ENCODE results near the gene LDHAL6B. TPM values are rescaled to one million over a fixed set of nuclear protein-coding genes. Genes with fewer than 3 reads are reported as not detected.
"Not testable (repeated sequence)": the region's sequence is repeated elsewhere in the genome, so short reads cannot be mapped to it uniquely, and the experiment has no call there.

Gene LDHAL6B
- total RNA-seq, result not detected

GRCh38 chr15:59206623-59207183 is at the start of gene LDHAL6B:
LDHAL6B (plus strand) TSS chr15:59206843; CDS start chr15:59206941, 98 bp downstream.
- ATAC-seq (no peak), DNase-seq (ENCODE audit: low spot score) (no peak)
- intact Hi-C loops (cut with DNase I), result no loop called here

GRCh38 chr15:59157396-59157795 is 49.2 kb upstream of the LDHAL6B start:
- intact Hi-C loops (cut with DNase I), result no loop called here
- no peak for DNase-seq (ENCODE audit: low spot score)
- ATAC-seq, result no peak

- ATAC-seq, result peak; percentile 83
- intact Hi-C loops (cut with DNase I), result no loop called here
These were observed 48.6 kb upstream of the LDHAL6B start for GRCh38 chr15:59157840-59158700.

GRCh38 chr15:59158701-59159034 is 48.0 kb upstream of the LDHAL6B start:
- no peak for ATAC-seq
- intact Hi-C loops (cut with DNase I), result no loop called here
- DNase-seq (ENCODE audit: low spot score), result no peak

More at GRCh38 chr15:59157840-59158700, 48.6 kb upstream of the LDHAL6B start:
- DNase-seq (ENCODE audit: low spot score), result no peak

GRCh38 chr15:59159210-59159609 is 47.4 kb upstream of the LDHAL6B start:
- DNase-seq (ENCODE audit: low spot score) (no peak), ATAC-seq (no peak)
- intact Hi-C loops (cut with DNase I), result no loop called here

GRCh38 chr15:59160880-59161593 is 45.6 kb upstream of the LDHAL6B start:
- intact Hi-C loops (cut with DNase I), result loop anchor here (5.0 kb wide), 1 partner anchor 1124 kb away; no protein-coding TSS in a partner anchor
- no peak for ATAC-seq
- no peak for DNase-seq (ENCODE audit: low spot score)

- ATAC-seq; DNase-seq (ENCODE audit: low spot score): not testable (repeated sequence)
- intact Hi-C loops (cut with DNase I), result loop anchor here (5.0 kb wide), 1 partner anchor 1125 kb away; no protein-coding TSS in a partner anchor
These were observed 44.6 kb upstream of the LDHAL6B start for GRCh38 chr15:59162080-59162479.

GRCh38 chr15:59165726-59166125 is 40.9 kb upstream of the LDHAL6B start:
- intact Hi-C loops (cut with DNase I), result no loop called here
- ATAC-seq (no peak), DNase-seq (ENCODE audit: low spot score) (no peak)

GRCh38 chr15:59166166-59166565 is 40.5 kb upstream of the LDHAL6B start:
- intact Hi-C loops (cut with DNase I), result no loop called here
- ATAC-seq (peak; percentile 73), DNase-seq (ENCODE audit: low spot score) (no peak)

- ATAC-seq (no peak), DNase-seq (ENCODE audit: low spot score) (no peak)
- intact Hi-C loops (cut with DNase I), result no loop called here
These were observed 39.9 kb upstream of the LDHAL6B start for GRCh38 chr15:59166601-59167265.

GRCh38 chr15:59168536-59168935 is 38.1 kb upstream of the LDHAL6B start:
- intact Hi-C loops (cut with DNase I), result no loop called here
- DNase-seq (ENCODE audit: low spot score), result no peak
- ATAC-seq, result no peak

GRCh38 chr15:59169251-59169708 is 37.4 kb upstream of the LDHAL6B start:
- peak; percentile 77 for ATAC-seq
- no peak for DNase-seq (ENCODE audit: low spot score)
- intact Hi-C loops (cut with DNase I), result no loop called here

GRCh38 chr15:59170295-59171066 is 36.2 kb upstream of the LDHAL6B start:
- DNase-seq (ENCODE audit: low spot score) (peak; percentile 66), ATAC-seq (peak; percentile 53)
- intact Hi-C loops (cut with DNase I), result no loop called here

GRCh38 chr15:59171067-59171397 is 35.6 kb upstream of the LDHAL6B start:
- intact Hi-C loops (cut with DNase I), result no loop called here
- ATAC-seq (no peak), DNase-seq (ENCODE audit: low spot score) (no peak)

GRCh38 chr15:59172289-59172901 is 34.2 kb upstream of the LDHAL6B start:
- no peak for ATAC-seq
- no peak for DNase-seq (ENCODE audit: low spot score)
- intact Hi-C loops (cut with DNase I), result no loop called here

GRCh38 chr15:59173194-59173593 is 33.4 kb upstream of the LDHAL6B start:
- no peak for ATAC-seq
- DNase-seq (ENCODE audit: low spot score), result no peak
- intact Hi-C loops (cut with DNase I), result no loop called here

- ATAC-seq (no peak), DNase-seq (ENCODE audit: low spot score) (no peak)
- intact Hi-C loops (cut with DNase I), result no loop called here
These were observed 32.4 kb upstream of the LDHAL6B start for GRCh38 chr15:59174151-59174834.
